Endothelial cell of umbilical vein (primary cell): ENCODE measurements around the gene FBP2. TPM values are rescaled to one million over a fixed set of nuclear protein-coding genes. Genes with fewer than 3 reads are reported as not detected.

Experiments
- BruUV-seq: library from RNA; stranded (reverse); fragments of 400-500 nt; replicated peaks from 2 replicates; lab custom pipeline; 2021; lab: Mats Ljungman, UMichigan
- CTCF ChIA-PET: fragments of 300-600, 350-600 bp; sonication (Branson Sonifier 250); formaldehyde crosslinking; loops from one replicate; lab custom pipeline; 2021; ENCODE audit warnings: antibody characterized with exemption, inconsistent platforms; lab: Charles Lee
- POLR2A ChIA-PET: fragments of 300-600, 350-600 bp; sonication (Branson Sonifier 250); formaldehyde crosslinking; loops from one replicate; lab custom pipeline; 2021; ENCODE audit warnings: antibody characterized with exemption, inconsistent platforms; lab: Charles Lee
- DNase-seq: peaks from one replicate; pipeline ENCODE4 v3.0.0-alpha.2; 2011; ENCODE audit warnings: low read depth, low spot score
- FAIRE-seq: peaks from 2 replicates; lab custom pipeline; 2011; peaks lifted over from hg19 to GRCh38; lab: Jason Lieb, UNC
- H2AFZ ChIP-seq: 2 replicates; pipeline ENCODE4 v1.6.0; 2012; ENCODE audit warnings: low read depth, low read length, control low read depth, inconsistent platforms
- H3K27ac ChIP-seq: 2 replicates; pipeline ENCODE4 v1.5.1; 2011; ENCODE audit warnings: low read depth, mild to moderate bottlenecking, control low read depth, low read length, moderate library complexity; ENCODE audit not compliant: insufficient read depth
- H3K27me3 ChIP-seq, 2 experiments: 2 replicates each; pipeline versions ENCODE4 v1.6.0 to v1.6.1; 2011; ENCODE audit warnings: low read length in 2 of 2, mixed read lengths in 1 of 2; ENCODE audit not compliant: control insufficient read depth in 2 of 2, insufficient read depth in 2 of 2
- H3K36me3 ChIP-seq, 2 experiments: 2 replicates in 1 of 2; 3 replicates in 1 of 2; pipeline ENCODE4 v1.5.1; 2011; ENCODE audit warnings: low read length in 2 of 2, mild to moderate bottlenecking in 1 of 2, moderate library complexity in 1 of 2; ENCODE audit not compliant: control insufficient read depth in 2 of 2, insufficient read depth in 2 of 2; ENCODE audit errors: extremely low read depth in 1 of 2
- H3K4me1 ChIP-seq: 3 replicates; pipeline ENCODE4 v1.5.1; 2011; ENCODE audit warnings: mild to moderate bottlenecking, low read length; ENCODE audit not compliant: control insufficient read depth, insufficient read depth; ENCODE audit errors: extremely low read depth
- H3K4me2 ChIP-seq: 2 replicates; pipeline ENCODE4 v1.6.1; 2011; ENCODE audit warnings: low read length, control low read depth, mixed read lengths; ENCODE audit not compliant: insufficient read depth
- H3K4me3 ChIP-seq, 3 experiments: fragments of 200-600 bp in 1 of 3; sonication (generic), shearing (Covaris generic) in 1 of 3; replicated peaks in 1 of 3; 2 replicates each; pipeline ENCODE4 v1.5.1; 2011 to 2016; ENCODE audit warnings: control low read depth in 3 of 3, low read length in 3 of 3, mild to moderate bottlenecking in 2 of 3, inconsistent platforms in 1 of 3, low read depth in 1 of 3, moderate library complexity in 1 of 3; ENCODE audit not compliant: insufficient read depth in 1 of 3
- H3K79me2 ChIP-seq: 2 replicates; pipeline ENCODE4 v1.6.0; 2012; ENCODE audit warnings: low read length, inconsistent platforms; ENCODE audit not compliant: control insufficient read depth, insufficient read depth
- H3K9ac ChIP-seq: replicated peaks from 2 replicates; pipeline ENCODE3; 2011; ENCODE audit warnings: low read length, control low read depth; ENCODE audit not compliant: insufficient read depth; ENCODE audit errors: extremely low read depth
- H3K9me1 ChIP-seq: replicated peaks from 3 replicates; pipeline ENCODE4 v1.6.0; 2011; ENCODE audit warnings: mild to moderate bottlenecking, low read length; ENCODE audit not compliant: control insufficient read depth, insufficient read depth; ENCODE audit errors: extremely low read depth
- H3K9me3 ChIP-seq: replicated peaks from 2 replicates; pipeline ENCODE4 v1.5.1; 2012; ENCODE audit warnings: low read length, inconsistent platforms; ENCODE audit not compliant: control insufficient read depth, insufficient read depth
- H4K20me1 ChIP-seq: replicated peaks from 2 replicates; pipeline ENCODE3; 2011; ENCODE audit warnings: mild to moderate bottlenecking, low read length; ENCODE audit not compliant: control insufficient read depth, insufficient read depth; ENCODE audit errors: extremely low read depth
- CTCF ChIP-seq, 2 donors: IDR thresholded peaks; 1 replicate in 1 of 2; 2 replicates in 1 of 2; pipeline ENCODE4 v1.5.1; 2011; ENCODE audit warnings: low read length in 2 of 2, mild to moderate bottlenecking in 2 of 2, moderate library complexity in 2 of 2, control low read depth in 1 of 2, inconsistent platforms in 1 of 2, low read depth in 1 of 2; ENCODE audit not compliant: insufficient read depth in 1 of 2; ENCODE audit errors: extremely low read depth in 1 of 2
- EZH2 ChIP-seq: IDR thresholded peaks from 2 replicates; pipeline ENCODE4 v1.6.1; 2012; ENCODE audit warnings: borderline replicate concordance, low read depth, mild to moderate bottlenecking, moderate library complexity, low read length, inconsistent platforms; ENCODE audit not compliant: severe bottlenecking
- FOS ChIP-seq: IDR thresholded peaks from 2 replicates; pipeline ENCODE4 v1.6.1; 2011; ENCODE audit warnings: mild to moderate bottlenecking, low read length, moderate library complexity, borderline replicate concordance; ENCODE audit not compliant: insufficient read depth
- GATA2 ChIP-seq: IDR thresholded peaks from 2 replicates; pipeline ENCODE4 v1.7.0; 2011; ENCODE audit warnings: low read depth, mild to moderate bottlenecking, moderate library complexity, mixed read lengths, low read length; ENCODE audit not compliant: insufficient read length, insufficient read depth
- JUN ChIP-seq: IDR thresholded peaks from 2 replicates; pipeline ENCODE4 v1.6.1; 2011; ENCODE audit warnings: borderline replicate concordance, low read depth; ENCODE audit not compliant: insufficient read length, insufficient read depth
- MYC ChIP-seq: IDR thresholded peaks from one replicate; pipeline ENCODE4 v1.6.1; 2011; ENCODE audit warnings: mild to moderate bottlenecking, low read depth, low read length
- POLR2A ChIP-seq: IDR thresholded peaks from 2 replicates; pipeline ENCODE4 v1.6.1; 2012; ENCODE audit warnings: low read depth, mild to moderate bottlenecking, control low read depth, low read length
- POLR2AphosphoS5 ChIP-seq: IDR thresholded peaks from 2 replicates; pipeline ENCODE4 v1.6.1; 2012; ENCODE audit warnings: low read depth, mild to moderate bottlenecking, control low read depth, low read length, moderate library complexity; ENCODE audit not compliant: insufficient read depth
- dilution Hi-C: fragments of 300-500 bp; cut with MboI; formaldehyde crosslinking; loops from one replicate; pipeline ENCODE4 v1.15.0; 2019; ENCODE audit warnings: low sequenced_read_pairs; ENCODE audit not compliant: extremely low pct_ligation_motif_present
- intact Hi-C: fragments of 100-400 bp; cut with micrococcal nuclease; formaldehyde crosslinking; loops from one replicate; pipeline ENCODE4 v1.10.0; 2022
- polyA plus RNA-seq, 4 experiments: library from polyadenylated mRNA; depleted of rRNA in 3 of 4; stranded (reverse) in 3 of 4; unstranded in 1 of 4; fragments of >200 nt; gene quantifications; 2 replicates each; pipeline versions ENCODE4 v1.2.1 to v1.2.3, GENCODE V29; 2011 to 2012; ENCODE audit warnings: missing spikeins in 1 of 4
- total RNA-seq: library from RNA; stranded (reverse); gene quantifications from 2 replicates; pipeline ENCODE4 v1.2.3, GENCODE V29; 2021
- TF ChIP-seq, protein P1 (sequence below): IDR thresholded peaks from 2 replicates; pipeline ENCODE4 v1.6.1; 2011; ENCODE audit not compliant: insufficient read depth, insufficient read length

The FBP2 gene
- total and polyA plus RNA-seq, 2 donors (not counting 3 experiments of a cell fraction or from before 2014, with no cell fraction given), result not detected

DNA sequence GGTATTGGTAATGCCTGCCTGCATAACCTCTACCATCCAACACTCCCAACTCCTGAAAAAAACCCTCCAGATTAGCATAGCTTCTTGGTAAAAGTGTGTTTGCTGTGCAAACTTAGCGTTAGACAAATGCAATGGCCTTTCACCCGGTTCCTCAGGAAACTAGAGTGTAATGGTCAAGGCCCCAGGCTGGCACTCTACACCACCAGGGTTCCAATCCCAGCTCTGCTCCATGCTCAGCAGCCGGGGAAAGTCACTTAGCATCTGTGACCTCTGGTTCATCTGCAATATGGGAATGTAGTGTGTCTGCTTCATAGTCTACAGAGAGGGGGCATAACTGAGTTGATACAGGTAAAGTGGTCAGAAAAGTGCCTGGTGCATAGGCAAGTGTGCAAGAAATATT lies 36.7 kb upstream of the FBP2 start:
- Histone ChIP-seq H3K4me3 (no peak overlapping the region), H4K20me1 (no peaks in the 10 kb centered on the region), H2AFZ (no peak overlapping the region), H3K27ac (no peak overlapping the region), H3K9me1 (no peaks in the 10 kb centered on the region), H3K4me1 (no peaks in the 10 kb centered on the region), H3K4me2 (no peak overlapping the region), H3K79me2 (no peaks in the 10 kb centered on the region), H3K9ac (no peak overlapping the region), H3K36me3 (no peaks in the 10 kb centered on the region), H3K27me3 (peaks cover 5 to 9% of the 10 kb centered on the region in 2 experiments), H3K9me3 (no peaks in the 10 kb centered on the region)
- intact Hi-C loops, result no loop called here
- FAIRE-seq (no peak), DNase-seq (no peak)
- no TSS peak for BruUV-seq
- POLR2A ChIA-PET, result no interaction called here
- CTCF ChIA-PET, result no interaction called here
- dilution Hi-C loops, result no loop called here
- TF ChIP-seq POLR2AphosphoS5 (no peak), GATA2 (no peak), FOS (no peak), MYC (no peak), EZH2 (no peak)
- TF ChIP-seq, protein P1, sequence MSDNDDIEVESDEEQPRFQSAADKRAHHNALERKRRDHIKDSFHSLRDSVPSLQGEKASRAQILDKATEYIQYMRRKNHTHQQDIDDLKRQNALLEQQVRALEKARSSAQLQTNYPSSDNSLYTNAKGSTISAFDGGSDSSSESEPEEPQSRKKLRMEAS, result no peak

DNA sequence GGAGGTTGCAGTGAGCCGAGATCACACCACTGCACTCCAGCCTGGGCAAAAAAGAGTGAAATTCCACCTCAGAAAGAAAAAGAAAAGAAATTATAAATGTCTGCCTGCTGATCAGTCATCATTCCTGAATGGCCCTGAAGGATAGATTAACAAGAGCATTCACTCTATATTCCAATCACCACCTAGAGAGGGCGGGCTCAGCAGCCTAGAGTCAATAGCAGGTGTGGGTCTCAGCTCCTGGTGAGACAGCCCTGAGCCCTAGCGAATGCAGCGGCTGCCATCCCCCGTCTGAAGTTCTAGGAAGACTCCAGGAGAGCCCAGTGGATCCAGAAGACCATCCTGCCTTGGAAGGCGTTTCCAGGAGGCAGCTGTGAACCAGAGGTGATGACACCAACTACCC lies 33.7 kb upstream of the FBP2 start:
- FAIRE-seq, result no peak
- Histone ChIP-seq H3K79me2 (no peaks in the 10 kb centered on the region), H4K20me1 (no peaks in the 10 kb centered on the region), H3K27ac (no peak overlapping the region), H3K36me3 (no peaks in the 10 kb centered on the region), H2AFZ (no peak overlapping the region), H3K27me3 (peaks cover 5 to 9% of the 10 kb centered on the region in 2 experiments), H3K4me3 (no peak overlapping the region), H3K4me1 (peaks cover 2% of the 10 kb centered on the region), H3K9ac (no peak overlapping the region), H3K9me3 (no peaks in the 10 kb centered on the region), H3K9me1 (no peaks in the 10 kb centered on the region), H3K4me2 (no peak overlapping the region)
- POLR2A ChIA-PET, result no interaction called here
- TF ChIP-seq POLR2A, result no peak
- TF ChIP-seq EZH2, result no peak
- TF ChIP-seq, protein P1, result no peak
- no peak for TF ChIP-seq MYC
- TF ChIP-seq POLR2AphosphoS5, result no peak
- no peak for TF ChIP-seq CTCF (IDR thresholded peaks at IDR 0.05; ENCODE audit: extremely low read depth in 1 of 2, insufficient read depth in 1 of 2, low read depth in 1 of 2, low read length in 2 of 2)
- TF ChIP-seq FOS, result no peak
- no peak for TF ChIP-seq JUN
- no peak for TF ChIP-seq GATA2
- BruUV-seq, result no TSS peak
- intact Hi-C loops, result no loop called here
- dilution Hi-C loops, result no loop called here
- CTCF ChIA-PET, result interaction anchor here (1.4 kb wide), 1 partner anchor 24 kb away, joined by 3 read pairs; no protein-coding TSS in a partner anchor
- DNase-seq, result no peak
